SKM-1 (cell line): ENCODE data around the gene RUFY3.
"Not testable (repeated sequence)": the region's sequence is repeated elsewhere in the genome, so short reads cannot be mapped to it uniquely, and the experiment has no call there.

Source experiments
- DNase-seq: peaks from one replicate; lab custom pipeline; 2025; ENCODE audit not compliant: unreplicated experiment; lab: John Stamatoyannopoulos, UW

The RUFY3 gene

GRCh38 chr4:70839589-70840093 lies 117.9 kb downstream of the RUFY3 start, which contains the start of gene GRSF1:
Gene GRSF1, minus strand, starts transcription at chr4:70839890. Its CDS starts 63 bp downstream, at chr4:70839827.
- peak; percentile 49 for DNase-seq

- DNase-seq: not testable (repeated sequence)
Measured at GRCh38 chr4:70840137-70840536, 118.4 kb downstream of the RUFY3 start.

GRCh38 chr4:70840631-70841030 lies 118.9 kb downstream of the RUFY3 start:
- not testable (repeated sequence) for DNase-seq

GRCh38 chr4:70841211-70841610 lies 119.4 kb downstream of the RUFY3 start:
- DNase-seq: no peak

GRCh38 chr4:70841951-70842350 lies 120.2 kb downstream of the RUFY3 start:
- DNase-seq: no peak

- DNase-seq: no peak
Measured at GRCh38 chr4:70842761-70843435, 121.1 kb downstream of the RUFY3 start.

- no peak for DNase-seq
Measured at GRCh38 chr4:70844180-70844579, 122.4 kb downstream of the RUFY3 start.

- DNase-seq: no peak
Measured at GRCh38 chr4:70849291-70849690, 127.5 kb downstream of the RUFY3 start.

- no peak for DNase-seq
Measured at GRCh38 chr4:70855464-70855863, 133.7 kb downstream of the RUFY3 start.
